HG02610 (cell line): ENCODE measurements around the gene TMEM145.

Experiments
- ATAC-seq: cut with Tn5 transposase; IDR thresholded peaks from one replicate; pipeline ENCODE4 v1.9.1; 2021; ENCODE audit warnings: mild to moderate bottlenecking, moderate library complexity; ENCODE audit not compliant: unreplicated experiment

Gene TMEM145

DNA sequence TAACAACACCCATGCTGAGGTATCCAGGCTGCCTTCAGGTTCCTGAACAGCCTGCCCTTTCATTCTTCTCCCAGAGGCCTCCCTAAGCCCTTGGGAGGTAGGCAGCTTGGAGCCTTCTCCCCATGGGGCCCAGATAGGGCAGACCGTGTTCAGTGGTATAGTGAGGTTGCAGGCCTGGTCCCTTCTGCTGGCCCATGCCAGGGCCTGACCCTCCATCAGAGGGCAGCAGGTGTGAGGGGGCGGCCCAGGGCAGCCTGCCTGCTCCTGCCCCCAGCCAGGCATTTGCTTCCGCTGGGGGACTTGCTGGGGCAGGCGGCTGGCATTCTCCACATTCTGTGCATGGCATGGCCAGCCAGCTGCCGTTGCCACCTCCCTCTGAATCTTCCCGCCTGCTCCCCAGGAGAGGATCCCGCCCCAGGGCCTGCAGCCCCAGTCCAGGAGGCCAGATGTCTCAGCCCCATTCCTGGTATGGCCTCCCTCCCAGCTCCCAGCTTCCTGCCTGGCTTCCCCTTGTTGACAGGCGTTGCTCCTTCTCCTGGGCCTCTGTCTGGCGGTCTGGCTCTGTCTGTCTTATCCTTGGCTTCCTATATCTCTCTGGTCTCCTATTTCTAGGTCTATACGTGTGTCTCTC lies 35.2 kb upstream of the TMEM145 start:
- no peak for ATAC-seq

GRCh38 chr19:42278452-42279154 lies 34.5 kb upstream of the TMEM145 start:
- no peak for ATAC-seq

DNA sequence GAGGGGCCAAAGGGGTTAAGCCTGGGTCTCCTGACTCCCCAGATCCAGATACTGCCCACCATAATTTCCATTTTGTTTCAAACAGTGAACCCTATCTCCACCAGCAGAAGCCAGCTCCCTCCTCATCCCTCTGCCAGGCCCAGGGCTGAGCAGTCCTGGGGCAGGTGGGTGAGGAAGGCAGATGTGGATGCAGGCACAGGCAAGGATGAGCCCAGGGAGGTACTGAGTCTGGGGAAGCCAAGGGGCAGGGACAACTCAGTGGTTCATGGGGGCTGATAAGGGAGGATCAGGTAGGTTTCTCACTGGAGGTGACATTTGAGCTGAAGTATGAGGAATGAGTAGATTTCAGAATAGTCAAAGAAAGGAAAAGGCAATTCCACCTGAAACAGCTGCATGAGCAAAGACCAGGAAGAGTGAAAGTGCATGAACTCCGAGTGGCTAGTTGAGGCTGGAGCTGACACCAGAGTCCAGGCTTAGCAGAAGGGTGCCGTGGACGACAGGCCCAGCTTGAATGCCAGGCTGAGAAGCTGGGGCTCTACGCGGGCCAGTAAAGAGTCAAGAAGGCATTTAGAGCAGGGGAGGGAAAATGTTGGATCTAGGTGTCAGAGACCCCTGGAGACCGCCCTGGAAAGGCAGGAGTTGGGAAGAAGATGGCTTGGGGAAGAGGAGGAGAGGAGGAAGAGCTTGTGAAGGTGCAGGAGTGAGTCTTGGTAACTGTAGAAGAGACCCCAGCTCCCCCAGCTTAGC lies 33.8 kb upstream of the TMEM145 start:
- no peak for ATAC-seq

DNA sequence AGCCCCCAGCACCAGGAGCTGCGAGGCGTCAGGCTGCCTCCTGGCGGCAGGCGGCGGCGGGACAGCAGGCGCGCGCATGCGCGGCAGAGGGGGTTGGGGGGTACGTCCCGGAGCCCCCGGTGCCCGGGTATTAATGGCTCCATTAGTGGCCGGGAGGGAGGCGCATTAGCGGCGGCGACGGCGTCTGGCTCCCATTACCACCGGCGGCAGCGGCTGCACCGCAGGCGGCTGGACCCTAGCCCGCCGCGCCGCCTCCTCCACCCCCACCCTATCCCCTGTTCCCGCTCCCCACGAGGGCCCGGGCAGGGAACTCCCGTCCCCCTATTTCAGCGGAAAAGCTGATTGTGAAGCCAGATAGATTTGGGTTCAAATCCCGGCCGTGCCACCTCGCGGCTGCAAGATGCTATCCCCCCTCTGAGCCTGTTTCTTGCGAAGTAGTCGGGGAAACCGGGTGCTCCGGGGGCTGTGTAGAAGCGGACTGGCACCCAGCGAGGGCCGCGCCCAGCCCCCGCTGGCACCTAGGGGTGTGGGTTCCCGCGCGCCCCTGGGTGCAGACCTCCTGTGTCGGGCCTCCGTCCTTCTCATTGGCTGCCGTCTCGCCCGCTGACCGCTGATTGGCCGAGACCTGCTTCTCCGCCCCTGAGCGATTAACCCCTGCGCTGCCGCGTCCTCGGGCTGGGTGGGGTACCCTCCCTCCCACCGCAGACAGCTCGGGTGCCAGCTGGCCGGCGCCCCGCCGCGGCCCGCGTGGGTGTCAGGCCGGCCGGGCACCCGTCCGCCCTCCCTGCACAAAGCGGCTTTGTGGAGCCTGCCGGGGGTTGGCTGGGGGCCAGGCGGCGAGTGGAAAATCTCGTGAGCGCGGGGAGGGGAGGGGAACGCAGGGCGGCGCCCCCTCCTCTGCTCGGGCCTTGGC lies 33.0 kb upstream of the TMEM145 start:
- ATAC-seq = peak; percentile 15

- ATAC-seq = no peak
These were observed 32.3 kb upstream of the TMEM145 start for GRCh38 chr19:42280815-42281145.

DNA sequence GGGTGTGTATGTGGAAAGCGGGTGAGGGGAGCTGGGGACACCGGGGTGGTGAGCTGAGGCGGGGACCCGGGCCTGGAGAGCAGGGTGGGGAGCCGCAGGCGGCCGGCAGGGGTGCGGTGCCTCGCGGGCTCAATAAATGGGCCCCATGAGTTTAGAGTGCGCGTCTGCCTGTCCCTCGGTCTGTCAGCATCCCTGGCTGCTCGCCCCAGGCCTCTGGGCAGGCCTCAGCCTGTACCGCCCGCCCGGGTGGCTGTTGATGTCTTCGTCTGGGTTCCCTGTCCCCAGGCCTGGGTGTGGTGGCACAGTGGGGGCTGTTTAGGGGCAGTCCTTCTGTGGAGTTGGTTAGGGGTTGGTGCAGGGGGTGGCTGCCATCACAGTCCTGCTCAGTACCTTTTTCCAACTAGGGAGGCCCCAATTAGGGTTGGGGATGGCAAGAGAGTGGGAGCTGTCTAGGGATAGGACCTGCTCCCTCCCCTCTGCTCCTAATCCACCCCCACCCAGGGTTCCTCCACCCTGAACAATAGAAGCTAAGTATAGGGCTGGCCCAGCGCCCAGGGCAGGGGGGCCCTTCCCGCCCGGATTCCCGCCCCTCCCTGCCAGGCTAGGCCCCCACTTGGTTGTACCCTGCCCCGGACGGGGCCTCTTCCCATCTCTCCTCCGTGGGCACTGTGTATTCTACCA lies 31.8 kb upstream of the TMEM145 start:
- ATAC-seq = no peak

GRCh38 chr19:42281827-42282762 lies 31.0 kb upstream of the TMEM145 start:
- ATAC-seq = no peak

GRCh38 chr19:42282819-42283187 lies 30.3 kb upstream of the TMEM145 start:
- ATAC-seq = no peak

DNA sequence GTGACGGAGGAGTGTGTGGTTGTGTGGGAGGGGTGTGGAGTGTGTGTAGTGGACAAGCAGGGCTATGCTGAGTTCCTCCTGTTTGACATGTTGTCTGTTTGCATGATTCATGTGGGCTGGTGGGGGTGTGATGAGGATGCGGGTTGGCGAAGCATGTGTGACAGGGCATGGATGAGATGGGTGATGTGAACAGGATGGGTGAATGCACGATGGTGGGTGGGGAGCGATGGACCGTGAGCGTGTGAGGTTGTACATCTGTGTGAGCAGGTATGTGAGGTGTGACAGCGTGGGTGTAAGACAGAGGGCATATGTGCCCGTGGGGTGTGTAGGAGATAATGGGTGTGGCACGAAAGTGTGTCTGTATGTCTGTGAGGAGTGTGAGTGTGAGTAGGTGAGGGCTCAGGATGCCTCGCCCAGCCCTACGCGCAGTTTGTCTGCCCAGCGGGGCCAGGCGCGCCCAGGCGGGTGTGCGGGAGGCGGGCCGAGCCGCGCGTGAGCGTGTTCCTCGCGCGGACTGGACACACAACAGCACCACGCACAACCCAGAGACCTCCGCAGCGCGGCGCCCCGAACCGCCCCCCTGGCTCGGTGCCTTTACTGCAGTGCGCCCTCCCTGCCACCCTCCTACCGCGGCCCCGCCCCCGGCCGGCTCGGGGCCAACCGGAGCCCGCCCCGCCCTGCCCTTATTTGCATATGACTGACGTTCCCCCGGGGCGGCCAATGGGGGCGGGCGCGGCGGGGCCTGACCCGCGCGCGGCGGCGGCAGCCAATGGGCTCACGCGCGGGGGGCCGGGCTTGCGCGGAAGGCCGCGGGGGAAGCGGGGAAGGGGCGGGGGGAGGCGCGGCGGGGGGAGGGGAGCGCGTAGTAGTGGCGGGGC lies 29.7 kb upstream of the TMEM145 start:
- peak; percentile 41 for ATAC-seq

DNA sequence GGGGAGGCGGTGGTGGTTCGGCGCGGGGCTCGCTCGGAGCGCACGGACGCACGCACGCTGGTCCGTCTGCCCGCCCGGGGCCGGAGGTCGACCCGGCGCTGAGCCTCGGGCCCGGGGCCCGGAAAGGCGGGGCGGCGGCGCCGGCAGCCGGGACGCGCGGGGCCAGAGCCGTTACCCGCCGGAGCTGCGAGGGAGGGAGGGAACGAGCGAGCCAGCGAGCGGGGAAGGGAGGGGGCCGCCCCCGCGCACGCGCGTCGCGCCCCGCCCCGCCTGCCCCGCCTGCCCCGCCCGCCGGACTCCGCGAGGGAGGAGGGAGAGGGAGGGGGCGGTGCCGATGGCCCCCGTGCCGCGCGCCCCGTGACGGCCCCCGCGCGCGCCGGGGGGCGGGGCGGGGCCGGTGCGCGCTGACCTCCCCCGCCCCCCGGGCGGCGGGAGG lies 29.0 kb upstream of the TMEM145 start:
- peak; percentile 25 for ATAC-seq

- no peak for ATAC-seq
These were observed 28.3 kb upstream of the TMEM145 start for GRCh38 chr19:42284591-42285341.

DNA sequence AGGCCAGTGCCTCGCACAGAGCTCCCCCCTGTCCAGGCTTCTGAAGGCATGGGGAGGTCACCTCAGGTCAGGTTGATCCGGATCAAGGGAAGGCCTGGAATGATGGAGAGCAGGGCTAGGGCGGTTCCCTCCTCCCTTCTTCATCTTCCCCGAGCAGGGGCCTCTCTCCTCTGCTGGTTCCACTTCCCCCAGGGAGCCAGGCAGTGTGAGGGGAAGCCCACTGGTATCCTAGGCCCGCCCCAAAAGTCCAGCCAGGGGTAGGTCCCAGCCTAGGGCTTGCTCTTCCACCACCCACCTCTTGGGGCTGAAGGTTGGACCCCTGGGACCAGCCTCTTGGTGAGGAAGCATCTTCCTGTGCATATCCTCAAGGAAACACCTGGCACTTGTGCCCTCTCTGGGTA lies 27.6 kb upstream of the TMEM145 start:
- no peak for ATAC-seq

- no peak for ATAC-seq
These were observed 27.1 kb upstream of the TMEM145 start for GRCh38 chr19:42285988-42286348.

DNA sequence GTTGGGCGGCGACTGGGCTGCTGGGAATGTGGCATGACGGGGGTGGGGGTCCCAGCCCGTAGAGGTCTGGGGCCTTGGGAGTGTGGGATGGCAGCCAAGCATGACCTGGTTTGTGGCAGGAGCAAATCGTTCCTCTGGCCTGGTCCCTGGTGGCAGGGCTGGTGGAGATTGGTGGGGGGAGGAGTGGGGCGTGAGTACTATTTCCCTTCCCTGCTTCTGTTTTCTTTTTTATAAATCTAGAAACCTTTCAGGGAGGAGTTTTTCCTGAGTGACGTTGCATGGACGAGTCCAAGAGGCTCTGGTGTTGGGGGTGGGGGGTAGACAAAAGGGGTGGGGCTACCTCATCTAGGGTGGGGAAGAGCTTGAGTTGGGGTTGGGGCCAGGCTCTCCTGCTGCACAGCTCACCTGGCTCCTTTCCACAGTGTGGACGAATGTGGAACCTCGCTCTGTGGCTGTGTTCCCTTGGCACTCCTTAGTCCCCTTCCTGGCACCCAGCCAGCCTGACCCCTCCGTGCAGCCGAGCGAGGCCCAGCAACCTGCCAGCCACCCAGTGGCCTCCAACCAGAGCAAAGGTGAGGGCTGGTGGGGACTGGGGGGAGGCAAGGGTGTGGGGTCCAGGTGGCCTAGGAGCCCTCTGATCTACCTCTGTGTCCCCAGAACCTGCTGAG lies 26.6 kb upstream of the TMEM145 start:
- no peak for ATAC-seq

DNA sequence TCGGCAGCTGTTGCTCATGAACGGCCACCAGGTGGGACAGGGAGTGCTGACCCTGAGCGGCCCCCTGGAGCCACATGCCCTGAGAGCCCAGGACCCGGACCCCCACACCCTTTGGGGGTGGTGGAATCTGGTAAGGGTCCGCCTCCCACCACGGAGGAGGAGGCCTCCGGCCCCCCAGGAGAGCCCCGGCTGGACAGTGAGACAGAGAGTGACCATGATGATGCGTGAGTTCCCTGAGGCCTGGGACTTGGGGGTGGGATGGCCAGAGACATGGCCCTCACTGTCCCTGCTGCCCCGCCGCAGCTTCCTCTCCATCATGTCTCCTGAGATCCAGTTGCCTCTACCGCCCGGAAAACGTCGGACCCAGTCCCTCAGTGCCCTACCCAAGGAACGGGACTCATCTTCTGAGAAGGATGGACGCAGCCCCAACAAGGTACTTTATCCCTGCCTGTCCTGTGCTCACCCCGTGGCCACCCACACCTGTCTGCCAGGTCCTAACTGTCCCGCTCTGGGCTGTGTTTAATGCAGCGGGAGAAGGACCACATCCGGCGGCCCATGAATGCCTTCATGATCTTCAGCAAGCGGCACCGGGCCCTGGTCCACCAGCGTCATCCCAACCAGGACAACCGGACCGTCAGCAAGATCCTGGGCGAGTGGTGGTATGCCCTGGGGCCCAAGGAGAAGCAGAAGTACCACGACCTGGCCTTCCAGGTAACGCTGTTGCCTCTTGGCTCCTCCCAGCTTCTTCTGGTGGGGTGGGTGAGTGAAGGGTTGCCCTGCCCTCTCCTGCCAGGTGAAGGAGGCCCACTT lies 25.9 kb upstream of the TMEM145 start:
- ATAC-seq = no peak

DNA sequence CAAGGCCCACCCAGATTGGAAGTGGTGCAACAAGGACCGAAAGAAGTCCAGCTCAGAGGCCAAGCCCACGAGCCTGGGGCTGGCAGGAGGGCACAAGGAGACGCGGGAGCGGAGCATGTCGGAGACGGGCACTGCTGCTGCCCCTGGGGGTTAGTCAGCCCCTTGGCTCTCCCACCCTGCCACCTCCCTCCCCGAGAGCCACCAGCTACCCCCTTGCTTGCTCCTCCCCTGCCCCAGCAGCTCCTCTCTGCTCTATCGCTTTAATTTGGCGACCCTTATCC lies 25.3 kb upstream of the TMEM145 start:
- no peak for ATAC-seq

DNA sequence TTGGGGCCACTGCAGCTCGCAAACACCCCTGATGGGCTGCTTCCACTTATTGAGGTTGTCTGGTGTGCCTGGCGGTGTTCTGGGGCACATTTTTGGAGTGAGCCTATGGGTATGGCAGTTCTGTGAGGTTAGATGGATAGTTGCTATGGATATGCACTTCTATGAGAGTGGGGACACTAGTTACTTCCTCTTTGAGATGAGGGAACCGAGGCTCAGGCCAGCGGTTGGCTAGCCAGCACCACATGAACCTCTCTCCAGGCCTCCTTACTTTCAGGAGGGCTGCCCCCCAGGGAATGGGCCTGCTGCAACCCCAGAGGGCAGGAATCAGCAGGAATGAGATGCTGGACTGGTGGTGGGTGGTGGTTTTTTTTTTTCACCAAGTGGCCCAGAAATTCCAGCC lies 24.7 kb upstream of the TMEM145 start:
- ATAC-seq = no peak
